ENCODE results near the gene STK32C.
A peak's percentile ranks its signal among the peaks of the same experiment; 100 is the strongest.

The STK32C gene

GRCh38 chr10:132232023-132232951 is 75.5 kb downstream of the STK32C start:
- TF ChIP-seq CTCF (conservative IDR thresholded peaks at IDR 0.05; ENCODE audit: control insufficient read depth, insufficient read depth, low read depth, low read length), result no peak
- DNase-seq (ENCODE audit: low read depth), result no peak

GRCh38 chr10:132231656-132232022 is 76.1 kb downstream of the STK32C start:
- H3K4me3 ChIP-seq (ENCODE audit: control insufficient read depth, low read depth, low read length), result no peak overlapping the region
- no peak for TF ChIP-seq CTCF (conservative IDR thresholded peaks at IDR 0.05; ENCODE audit: control insufficient read depth, insufficient read depth, low read depth, low read length)
- DNase-seq (ENCODE audit: low read depth), result no peak

More at GRCh38 chr10:132232023-132232951, 75.5 kb downstream of the STK32C start:
- H3K4me3 ChIP-seq (ENCODE audit: control insufficient read depth, low read depth, low read length), result no peak overlapping the region

- DNase-seq (ENCODE audit: low read depth), result no peak
- no peak for TF ChIP-seq CTCF (conservative IDR thresholded peaks at IDR 0.05; ENCODE audit: control insufficient read depth, insufficient read depth, low read depth, low read length)
- no peak overlapping the region for H3K4me3 ChIP-seq (ENCODE audit: control insufficient read depth, low read depth, low read length)
These were observed 77.1 kb downstream of the STK32C start for GRCh38 chr10:132230557-132231210.

- no peak for TF ChIP-seq CTCF (conservative IDR thresholded peaks at IDR 0.05; ENCODE audit: control insufficient read depth, insufficient read depth, low read depth, low read length)
- H3K4me3 ChIP-seq (ENCODE audit: control insufficient read depth, low read depth, low read length), result no peak overlapping the region
- no peak for DNase-seq (ENCODE audit: low read depth)
These were observed 77.8 kb downstream of the STK32C start for GRCh38 chr10:132229834-132230556.

- no peak for TF ChIP-seq CTCF (conservative IDR thresholded peaks at IDR 0.05; ENCODE audit: control insufficient read depth, insufficient read depth, low read depth, low read length)
- peak; percentile 5 for DNase-seq (ENCODE audit: low read depth)
- no peak overlapping the region for H3K4me3 ChIP-seq (ENCODE audit: control insufficient read depth, low read depth, low read length)
These were observed 78.7 kb downstream of the STK32C start for GRCh38 chr10:132229096-132229495.

- H3K4me3 ChIP-seq (ENCODE audit: control insufficient read depth, low read depth, low read length), result no peak overlapping the region
- TF ChIP-seq CTCF (conservative IDR thresholded peaks at IDR 0.05; ENCODE audit: control insufficient read depth, insufficient read depth, low read depth, low read length), result no peak
- DNase-seq (ENCODE audit: low read depth), result no peak
These were observed 79.1 kb downstream of the STK32C start for GRCh38 chr10:132228616-132229015.

Data from fibroblast of mammary gland (primary cell).